ENCODE results near the gene NUDT4B.
"Not testable (repeated sequence)": the region's sequence is repeated elsewhere in the genome, so short reads cannot be mapped to it uniquely, and the experiment has no call there.

Gene NUDT4B

DNA sequence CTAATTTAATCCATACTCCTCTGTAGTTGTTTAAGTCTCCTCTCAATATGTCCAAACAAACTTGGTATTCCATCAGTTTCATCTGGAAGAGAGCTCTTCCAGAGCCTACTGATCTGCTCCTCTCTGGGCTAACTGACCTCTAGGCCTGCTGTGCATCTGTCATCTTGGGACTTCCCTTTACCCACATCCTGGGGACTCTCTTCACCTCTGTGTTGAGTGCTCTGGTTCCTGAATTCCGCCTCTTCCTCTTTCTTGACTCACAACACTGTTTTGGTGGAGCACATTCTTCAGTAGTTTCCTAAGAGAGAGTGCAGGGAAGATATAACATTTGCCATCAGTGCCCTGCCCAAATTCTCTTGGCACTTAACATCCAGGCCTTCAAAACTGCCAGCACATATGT is 13.0 kb upstream of the NUDT4B start:
- H3K4me3 ChIP-seq (ENCODE audit: low read depth, low read length): not testable (repeated sequence)

DNA sequence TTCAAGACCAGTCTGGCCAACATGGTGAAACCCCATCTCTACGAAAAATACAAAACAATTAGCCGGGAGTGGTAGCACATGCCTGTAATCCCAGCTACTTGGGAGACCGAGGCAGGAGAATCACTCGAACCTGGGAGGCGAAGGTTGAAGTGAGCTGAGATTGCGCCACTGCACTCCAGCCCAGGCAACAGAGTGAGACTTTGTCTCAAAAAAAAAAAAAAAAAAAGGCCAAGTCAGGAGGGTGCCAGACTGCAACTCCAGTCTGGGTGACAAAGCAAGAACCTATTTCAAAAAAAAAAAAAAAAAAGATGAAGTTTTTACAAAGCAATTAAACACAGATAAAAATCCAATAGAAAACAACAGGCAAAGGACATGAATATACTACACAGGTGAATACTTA is 9.9 kb upstream of the NUDT4B start:
- H3K4me3 ChIP-seq (ENCODE audit: low read depth, low read length): not testable (repeated sequence)

DNA sequence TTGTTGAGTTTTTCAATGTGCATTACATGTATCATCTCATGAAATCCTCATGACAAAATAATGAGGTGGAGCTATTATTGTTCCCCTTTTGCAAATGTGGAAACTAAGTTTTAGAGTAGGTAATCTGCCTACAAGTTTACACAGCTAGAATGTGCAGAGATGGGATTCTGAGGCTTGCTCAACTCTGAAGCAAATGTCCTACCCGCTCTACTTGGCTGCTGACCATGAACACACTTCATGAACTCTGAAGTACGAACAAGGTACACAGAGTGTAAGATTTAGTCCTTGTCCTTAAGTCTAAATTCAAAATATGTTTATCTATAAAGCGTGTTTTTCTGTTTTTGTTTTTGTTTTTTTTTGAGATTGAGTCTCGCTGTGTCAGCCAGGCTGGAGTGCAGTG is 5.4 kb upstream of the NUDT4B start:
- not testable (repeated sequence) for H3K4me3 ChIP-seq (ENCODE audit: low read depth, low read length)

- not testable (repeated sequence) for H3K4me3 ChIP-seq (ENCODE audit: low read depth, low read length)
Measured at GRCh38 chr1:148743726-148744720, 4.6 kb upstream of the NUDT4B start.

DNA sequence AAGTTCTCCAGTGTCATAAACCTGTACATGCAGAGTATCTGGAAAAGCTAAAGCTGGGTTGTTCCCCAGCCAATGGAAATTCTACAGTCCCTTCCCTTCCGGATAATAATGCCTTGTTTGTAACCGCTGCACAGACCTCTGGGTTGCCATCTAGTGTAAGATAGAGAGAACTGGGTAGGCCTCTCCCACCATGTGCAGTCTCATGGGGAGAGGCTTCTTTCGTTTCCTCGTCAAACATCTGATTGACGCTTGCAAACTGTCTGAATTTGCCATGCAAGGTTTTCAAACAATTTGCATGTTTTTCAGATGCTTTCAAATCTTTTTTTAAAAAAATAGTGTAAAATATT is 734 bp downstream of the NUDT4B start:
- H3K4me3 ChIP-seq (ENCODE audit: low read depth, low read length): not testable (repeated sequence)

DNA sequence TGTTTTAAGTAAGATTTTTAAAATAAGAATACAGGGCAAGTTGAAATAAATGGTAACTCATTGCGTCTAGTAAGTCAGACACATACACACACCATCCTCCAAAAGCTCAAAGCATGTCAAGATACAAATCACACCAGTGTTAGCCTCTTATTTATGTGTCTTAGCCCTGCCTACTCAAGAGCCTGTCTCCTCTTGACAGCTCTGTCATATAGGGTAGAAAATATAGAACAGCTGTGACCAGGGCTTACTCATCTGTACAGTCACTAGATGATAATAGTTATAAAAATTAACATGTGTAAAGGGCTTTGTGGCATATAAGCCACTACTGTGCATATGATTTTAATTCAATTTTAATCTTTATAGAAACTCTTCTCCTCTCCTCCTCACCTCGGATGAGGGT is 7.7 kb downstream of the NUDT4B start:
- not testable (repeated sequence) for H3K4me3 ChIP-seq (ENCODE audit: low read depth, low read length)

DNA sequence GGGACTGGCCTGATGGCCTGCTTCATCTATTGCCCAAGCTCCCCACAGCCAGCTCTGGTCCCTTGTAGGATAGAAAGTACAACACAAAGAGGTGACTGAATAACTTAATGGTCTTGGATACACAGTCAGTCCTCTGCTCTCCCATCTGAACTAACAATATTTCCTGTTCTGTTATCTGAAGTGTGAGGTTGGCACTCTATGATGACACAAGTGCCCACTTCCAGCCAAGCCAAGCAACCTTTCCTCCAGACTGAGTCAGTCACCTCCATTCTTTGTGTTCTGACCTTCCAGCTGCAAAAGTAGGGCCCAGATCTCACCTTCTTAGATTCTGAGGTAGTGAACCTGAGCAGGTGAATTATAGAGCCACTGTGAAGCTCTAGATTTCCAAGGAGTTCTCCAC is 8.9 kb downstream of the NUDT4B start:
- H3K4me3 ChIP-seq (ENCODE audit: low read depth, low read length): not testable (repeated sequence)

DNA sequence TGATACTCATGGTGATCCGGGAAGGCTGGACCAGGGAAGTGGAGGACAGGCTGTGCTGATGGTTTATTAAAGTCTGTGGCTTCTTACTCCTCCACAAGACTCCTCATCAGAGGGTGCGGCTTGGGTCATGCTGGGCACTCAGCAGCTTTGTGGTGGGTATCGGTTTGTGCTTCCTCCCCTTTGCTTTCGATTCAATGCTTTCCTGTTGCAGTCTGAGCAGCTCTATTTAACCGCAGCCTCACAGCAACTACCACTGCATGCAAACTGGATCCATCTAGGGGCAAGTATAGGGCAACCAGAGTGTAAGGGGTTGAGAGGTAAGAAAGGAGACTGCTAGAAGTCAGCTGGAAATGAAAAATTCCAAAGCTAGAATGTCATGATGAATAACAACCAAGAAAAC is 9.8 kb downstream of the NUDT4B start:
- H3K4me3 ChIP-seq (ENCODE audit: low read depth, low read length): not testable (repeated sequence)

GRCh38 chr1:148758925-148759324 is 10.4 kb downstream of the NUDT4B start:
- H3K4me3 ChIP-seq (ENCODE audit: low read depth, low read length): not testable (repeated sequence)

- H3K4me3 ChIP-seq (ENCODE audit: low read depth, low read length): not testable (repeated sequence)
Measured at GRCh38 chr1:148759749-148760148, 11.2 kb downstream of the NUDT4B start.

GRCh38 chr1:148760206-148760605 is 11.6 kb downstream of the NUDT4B start:
- H3K4me3 ChIP-seq (ENCODE audit: low read depth, low read length): not testable (repeated sequence)

DNA sequence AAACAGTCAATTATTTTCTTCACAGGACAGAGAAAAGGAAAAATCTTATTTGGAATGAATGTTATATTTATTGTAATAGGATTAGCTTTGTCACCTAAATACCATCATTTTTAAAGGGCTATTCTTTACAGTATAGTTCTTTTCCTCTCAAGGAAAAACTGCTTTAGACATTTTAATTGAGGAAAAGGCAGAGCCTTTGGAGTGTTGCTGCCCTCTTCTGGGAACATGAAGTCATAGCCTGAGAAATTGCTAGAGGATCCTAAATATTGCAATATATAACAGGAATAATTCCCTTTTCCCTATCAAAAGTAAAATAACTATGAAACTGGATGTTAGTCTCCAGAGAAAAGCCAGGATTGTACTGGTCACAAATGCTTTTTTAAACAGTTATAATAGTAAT is 12.8 kb downstream of the NUDT4B start:
- H3K4me3 ChIP-seq (ENCODE audit: low read depth, low read length): not testable (repeated sequence)

GRCh38 chr1:148765238-148766019 is 16.9 kb downstream of the NUDT4B start:
- H3K4me3 ChIP-seq (ENCODE audit: low read depth, low read length): not testable (repeated sequence)

DNA sequence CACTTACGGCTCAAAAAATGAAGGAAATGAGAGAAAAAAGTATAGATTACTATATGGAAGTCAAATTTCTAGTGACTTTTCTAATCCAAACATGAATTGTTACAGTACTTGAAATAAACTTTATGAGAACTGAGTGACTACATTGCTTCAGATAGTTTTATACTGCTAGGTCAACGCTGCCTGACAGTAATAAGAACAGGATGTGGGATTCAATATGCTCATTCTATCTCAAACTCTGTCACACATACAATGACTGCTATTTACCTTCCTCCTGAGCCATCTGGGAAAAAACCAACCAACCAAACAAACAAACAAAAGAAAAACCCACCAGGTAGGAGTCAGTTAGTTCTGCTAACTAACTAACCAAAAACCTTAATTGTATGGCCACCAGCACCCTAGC is 20.0 kb downstream of the NUDT4B start:
- not testable (repeated sequence) for H3K4me3 ChIP-seq (ENCODE audit: low read depth, low read length)

GRCh38 chr1:148769495-148769894 is 20.9 kb downstream of the NUDT4B start:
- not testable (repeated sequence) for H3K4me3 ChIP-seq (ENCODE audit: low read depth, low read length)

DNA sequence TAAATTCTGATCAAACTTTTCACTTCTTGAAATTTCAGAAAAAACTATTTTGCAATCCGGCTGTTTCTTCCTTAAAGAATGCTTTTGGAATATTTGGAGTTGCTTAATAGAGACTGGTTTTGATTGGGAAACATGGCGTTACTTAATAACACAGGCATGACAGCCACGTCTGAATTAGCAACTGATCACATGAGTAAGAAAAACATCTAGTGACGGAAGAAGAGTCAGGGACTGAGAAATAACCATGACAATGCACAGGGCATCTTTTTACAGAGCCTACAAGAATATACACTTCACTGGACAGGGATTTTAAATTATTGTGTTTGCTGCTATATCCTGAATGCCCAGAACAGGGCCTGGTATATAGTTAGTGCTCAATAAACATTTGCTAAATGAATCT is 25.1 kb downstream of the NUDT4B start:
- H3K4me3 ChIP-seq (ENCODE audit: low read depth, low read length): not testable (repeated sequence)

DNA sequence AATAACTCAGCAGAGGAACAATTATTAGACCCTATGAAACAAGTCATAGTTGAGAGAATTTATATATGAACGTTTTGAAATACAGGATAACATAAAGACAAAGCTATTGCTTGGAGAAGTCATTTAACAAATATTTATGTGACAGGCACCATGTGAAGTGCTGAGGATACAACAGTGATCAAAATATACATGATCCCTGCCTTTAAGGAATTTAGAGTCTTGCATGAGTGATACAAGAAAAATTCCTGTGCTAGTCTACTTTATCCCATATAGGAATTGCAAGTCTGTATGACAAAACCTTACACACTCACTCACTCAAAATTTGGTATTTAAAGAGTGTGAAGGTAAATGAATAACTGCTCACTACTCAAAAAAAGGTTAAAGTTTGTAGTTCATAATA is 25.5 kb downstream of the NUDT4B start:
- not testable (repeated sequence) for H3K4me3 ChIP-seq (ENCODE audit: low read depth, low read length)

GRCh38 chr1:148775263-148775662 is 26.7 kb downstream of the NUDT4B start:
- H3K4me3 ChIP-seq (ENCODE audit: low read depth, low read length): not testable (repeated sequence)

GRCh38 chr1:148777649-148778048 is 29.1 kb downstream of the NUDT4B start:
- H3K4me3 ChIP-seq (ENCODE audit: low read depth, low read length): not testable (repeated sequence)

DNA sequence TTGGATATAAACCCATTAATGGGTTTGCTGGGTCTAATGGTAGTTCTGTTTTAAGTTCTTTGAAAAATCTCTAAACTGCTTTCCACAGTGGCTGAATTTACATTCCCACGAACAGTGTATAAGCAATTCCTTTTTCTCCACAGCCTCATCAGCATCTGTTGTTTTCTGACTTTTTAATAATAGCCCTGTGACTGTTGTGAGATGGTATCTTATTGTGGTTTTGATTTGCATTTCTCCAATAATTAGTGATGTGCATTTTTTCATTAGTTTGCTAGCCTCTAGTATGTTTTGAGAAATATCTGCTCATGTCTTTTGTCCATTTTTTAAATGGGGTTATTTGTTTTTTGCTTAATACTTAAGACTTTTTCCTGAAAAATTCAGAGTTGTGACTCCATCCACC is 31.8 kb downstream of the NUDT4B start:
- not testable (repeated sequence) for H3K4me3 ChIP-seq (ENCODE audit: low read depth, low read length)

- H3K4me3 ChIP-seq (ENCODE audit: low read depth, low read length): not testable (repeated sequence)
Measured at GRCh38 chr1:148791543-148792099, 43.0 kb downstream of the NUDT4B start.

Data from WI38 (cell line).